HG03196 (cell line): ENCODE measurements around the gene CFL1.
"Not testable (repeated sequence)": the region's sequence is repeated elsewhere in the genome, so short reads cannot be mapped to it uniquely, and the experiment has no call there.

Experiments used
- ATAC-seq: cut with Tn5 transposase; IDR thresholded peaks from one replicate; pipeline ENCODE4 v1.9.1; 2021; ENCODE audit not compliant: unreplicated experiment

CFL1 gene

GRCh38 chr11:65859812-65860277, 1.9 kb upstream of the CFL1 start:
- peak; percentile 1 for ATAC-seq

GRCh38 chr11:65859095-65859811, 1.3 kb upstream of the CFL1 start:
- ATAC-seq = peak; percentile 50

- ATAC-seq = no peak
Measured at GRCh38 chr11:65858681-65859087, 704 bp upstream of the CFL1 start.

GRCh38 chr11:65857500-65857852, 504 bp downstream of the CFL1 start:
- peak; percentile 0 for ATAC-seq

- ATAC-seq = peak; percentile 26
Measured at GRCh38 chr11:65856689-65857499, 1.1 kb downstream of the CFL1 start.

- ATAC-seq = no peak
Measured at GRCh38 chr11:65855927-65856363, 2.0 kb downstream of the CFL1 start.

GRCh38 chr11:65854852-65855837, 2.8 kb downstream of the CFL1 start:
- ATAC-seq = no peak

GRCh38 chr11:65854161-65854592, 3.8 kb downstream of the CFL1 start:
- ATAC-seq = no peak

GRCh38 chr11:65853246-65853979, 4.6 kb downstream of the CFL1 start:
- no peak for ATAC-seq

- ATAC-seq = no peak
Measured at GRCh38 chr11:65852508-65853245, 5.3 kb downstream of the CFL1 start.

- no peak for ATAC-seq
Measured at GRCh38 chr11:65851811-65852507, 6.0 kb downstream of the CFL1 start.

GRCh38 chr11:65851083-65851579, 6.8 kb downstream of the CFL1 start:
- ATAC-seq = no peak

- ATAC-seq = no peak
Measured at GRCh38 chr11:65850217-65851082, 7.5 kb downstream of the CFL1 start.

- ATAC-seq = no peak
Measured at GRCh38 chr11:65849771-65850216, 8.2 kb downstream of the CFL1 start.

- ATAC-seq = no peak
Measured at GRCh38 chr11:65849366-65849765, 8.6 kb downstream of the CFL1 start.

GRCh38 chr11:65848693-65849092, 9.3 kb downstream of the CFL1 start:
- ATAC-seq = not testable (repeated sequence)

- ATAC-seq = no peak
Measured at GRCh38 chr11:65847746-65848145, 10.2 kb downstream of the CFL1 start.
